Midbrain (tissue), 1 donor: Measurements from ENCODE around the gene MPHOSPH10.
A peak's percentile ranks its signal among the peaks of the same experiment; 100 is the strongest.
"Not testable (repeated sequence)": the region's sequence is repeated elsewhere in the genome, so short reads cannot be mapped to it uniquely, and the experiment has no call there.

Experiments used
- DNase-seq: peaks from one replicate; lab custom pipeline; 2025; lab: John Stamatoyannopoulos, UW

MPHOSPH10 gene

DNA sequence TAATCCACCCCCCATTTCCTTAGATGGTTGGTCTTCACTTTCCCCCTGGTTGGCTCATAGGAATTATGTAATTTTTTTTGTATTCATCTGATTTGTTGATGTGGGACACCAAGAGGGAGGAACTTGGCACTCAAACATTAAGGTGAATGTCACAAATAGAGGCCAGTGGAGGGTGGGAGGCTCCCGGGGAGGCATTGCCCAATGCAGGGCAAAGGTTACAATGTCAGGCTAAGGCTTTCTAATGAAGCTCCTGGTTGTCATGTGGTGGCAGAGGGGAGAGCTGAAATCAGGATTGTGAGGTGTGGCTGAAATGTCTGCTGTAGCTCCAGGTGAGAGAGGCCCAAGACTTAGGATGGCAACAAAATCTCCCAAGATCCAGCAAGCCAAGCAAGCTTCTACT is 42.7 kb downstream of the MPHOSPH10 start:
- DNase-seq: no peak

DNA sequence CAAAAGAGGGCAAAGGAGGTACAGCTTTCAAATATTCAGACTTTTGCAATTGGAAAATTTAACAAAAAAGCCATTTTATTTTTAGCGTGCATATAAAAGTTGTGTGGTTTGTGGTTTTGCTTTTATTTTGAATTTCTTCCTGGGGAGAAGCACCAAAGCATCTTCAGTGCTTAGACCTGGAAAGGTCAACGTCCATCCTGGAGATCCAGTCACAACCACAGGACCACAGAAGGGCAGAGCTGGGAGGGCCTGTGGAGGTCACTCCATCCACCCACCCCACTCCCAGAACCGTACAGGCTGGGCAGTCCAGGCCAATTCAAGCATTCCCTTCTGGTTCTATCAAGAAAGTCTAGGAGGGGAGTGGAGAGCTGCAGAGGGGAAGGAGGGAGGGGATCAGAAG is 43.8 kb downstream of the MPHOSPH10 start:
- DNase-seq: no peak

GRCh38 chr2:71178836-71179235 is 48.4 kb downstream of the MPHOSPH10 start:
- not testable (repeated sequence) for DNase-seq

DNA sequence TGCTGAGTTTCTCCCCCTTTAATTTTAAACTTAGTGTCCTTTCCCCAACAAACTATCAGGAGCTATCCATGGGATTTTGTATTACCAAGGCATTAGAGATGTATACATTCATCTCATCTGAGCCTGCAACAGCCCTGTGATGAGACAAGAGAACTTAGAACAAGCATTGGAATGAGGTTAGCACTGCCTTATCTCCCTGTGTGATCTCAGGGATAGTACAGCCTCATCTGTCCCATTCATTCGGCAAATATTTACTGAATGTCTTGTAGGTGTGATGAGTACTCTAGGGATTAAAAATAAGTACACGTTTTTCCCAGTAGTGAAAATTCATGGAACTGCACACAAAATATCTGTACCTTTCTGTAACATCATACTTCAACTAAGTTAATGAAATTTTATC is 50.9 kb downstream of the MPHOSPH10 start:
- DNase-seq: no peak

GRCh38 chr2:71183306-71184115 is 53.1 kb downstream of the MPHOSPH10 start:
- DNase-seq: not testable (repeated sequence)

GRCh38 chr2:71186973-71187372 is 56.5 kb downstream of the MPHOSPH10 start:
- no peak for DNase-seq

DNA sequence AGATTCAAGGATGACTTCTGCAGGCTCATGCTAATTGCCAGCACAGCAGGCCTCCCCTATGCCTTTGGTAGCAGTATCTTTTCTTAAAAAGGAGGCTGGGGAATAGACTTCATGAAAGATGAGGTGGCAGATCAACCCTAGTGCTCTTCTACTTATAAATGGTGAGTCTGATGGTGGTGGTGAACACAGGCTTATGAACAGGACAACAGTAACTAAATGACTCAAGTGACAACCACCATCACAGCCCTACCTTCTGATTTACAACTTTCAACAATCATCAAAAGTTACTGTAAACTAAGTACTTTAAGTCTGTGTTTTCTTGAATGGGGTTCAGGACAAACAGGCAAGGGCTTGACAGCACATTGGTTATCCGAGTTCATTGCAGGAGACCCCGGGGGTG is 57.2 kb downstream of the MPHOSPH10 start:
- no peak for DNase-seq

DNA sequence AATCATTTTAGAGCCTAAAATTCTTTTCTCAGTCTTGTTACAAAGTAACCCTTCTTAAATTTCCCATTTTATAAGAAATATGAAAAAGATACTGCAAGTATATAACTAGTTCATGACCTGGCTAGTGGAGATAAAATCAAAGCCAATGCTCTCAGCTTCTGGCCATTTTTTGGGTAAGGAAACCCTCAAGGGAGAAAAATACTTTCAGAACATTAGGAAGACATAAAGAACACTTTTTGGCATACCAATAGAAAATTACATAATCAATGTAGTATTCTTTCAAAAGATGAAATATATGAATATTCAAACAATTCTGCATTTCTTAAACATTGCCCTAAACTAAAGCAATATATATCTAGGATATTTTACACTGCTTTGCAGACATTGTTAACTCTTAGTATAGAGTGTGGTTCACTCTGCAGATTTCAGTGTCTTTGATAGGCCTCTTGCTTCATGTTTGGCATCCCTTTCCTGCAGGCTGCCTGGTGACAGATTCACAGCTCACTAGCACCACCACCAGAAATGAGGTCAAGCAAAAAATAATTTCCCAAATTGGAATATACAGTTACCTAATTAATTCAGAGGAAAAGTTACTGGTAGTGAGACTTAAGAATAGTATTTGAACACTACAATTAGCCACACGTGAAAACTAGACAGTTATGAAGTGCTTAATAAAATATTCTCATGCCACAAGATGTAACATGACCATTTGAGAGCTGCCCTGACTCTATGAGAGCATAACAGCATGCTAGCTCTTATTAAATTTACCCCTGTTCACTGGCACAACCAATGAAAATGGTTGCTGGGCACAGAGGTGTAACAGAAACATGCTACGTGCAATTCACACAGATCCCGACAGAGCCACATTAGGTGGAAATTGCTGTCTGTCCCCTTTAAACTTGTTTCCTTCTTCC is 60.5 kb downstream of the MPHOSPH10 start:
- DNase-seq: peak; percentile 35

GRCh38 chr2:71191570-71191943 is 61.1 kb downstream of the MPHOSPH10 start:
- no peak for DNase-seq
